ENCODE results near the gene OR7G3.

Gene OR7G3

DNA sequence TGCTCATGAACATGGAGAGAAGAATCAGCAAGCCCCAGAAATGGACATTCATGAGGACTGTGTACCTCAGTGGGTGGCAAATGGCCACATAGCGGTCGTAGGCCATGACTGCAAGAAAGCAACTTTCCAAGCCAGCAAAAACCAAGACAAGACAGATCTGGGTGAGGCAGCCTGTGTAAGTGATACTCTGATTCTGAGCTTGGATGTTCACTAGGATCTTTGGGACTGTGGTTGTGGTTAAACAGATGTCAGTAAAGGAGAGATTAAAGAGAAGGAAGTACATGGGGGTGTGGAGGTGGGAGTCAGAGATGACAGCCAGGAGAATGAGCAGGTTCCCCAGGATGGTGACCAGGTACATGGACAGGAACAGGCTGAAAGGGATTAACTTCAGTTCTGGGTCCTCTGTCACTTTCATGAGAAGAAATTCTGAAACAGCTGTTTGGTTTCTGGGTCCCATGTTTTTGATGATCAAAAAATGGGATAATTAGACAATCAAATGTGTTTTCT, 11.4 kb downstream of the OR7G3 start, which contains the start of gene OR7G1:
TSS of gene OR7G1 (minus strand) at position 457 of the 507 bp plus-strand sequence. CDS start at position 457, 0 bp downstream.
- intact Hi-C loops (cut with DNase I) = no loop called here
- DNase-seq = no peak

DNA sequence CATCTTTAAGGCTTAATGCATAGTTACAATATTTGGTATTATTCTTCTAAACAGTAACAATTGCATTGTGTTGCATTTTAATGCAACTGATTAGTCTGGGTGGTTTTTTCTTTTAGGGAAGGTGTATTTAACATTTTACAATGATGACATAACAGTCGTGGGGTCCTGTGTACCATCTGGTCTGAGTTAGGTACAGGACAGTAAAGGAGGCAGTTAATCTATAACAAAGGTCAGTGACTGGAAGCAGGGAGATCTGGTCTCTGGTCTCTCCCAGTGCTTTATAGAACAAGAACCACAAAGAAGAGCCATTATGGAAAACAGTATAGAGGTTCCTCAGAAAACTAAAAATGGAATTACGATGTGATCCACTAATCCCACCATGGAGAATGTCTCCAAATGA, 16.8 kb downstream of the OR7G3 start:
- no peak for DNase-seq
- intact Hi-C loops (cut with DNase I) = no loop called here

DNA sequence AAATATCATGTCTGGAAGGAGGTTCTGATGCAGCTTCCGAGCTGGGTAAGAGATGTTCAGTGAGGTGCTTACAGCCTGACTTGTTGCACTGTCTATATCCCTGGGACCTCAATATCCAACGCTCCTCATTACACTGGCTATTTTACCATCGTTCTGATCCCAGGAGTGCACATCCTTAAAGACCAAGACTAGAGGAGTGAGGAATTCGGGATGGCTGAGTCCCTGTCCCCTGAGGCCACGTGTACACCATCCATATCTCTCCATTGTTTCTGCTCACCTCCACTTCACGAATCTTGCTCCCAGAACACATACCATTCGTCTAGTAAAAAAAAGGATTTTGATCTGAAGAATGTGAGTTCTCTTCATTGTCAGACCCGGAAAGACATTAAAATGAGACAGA, 19.4 kb downstream of the OR7G3 start, which contains the start of gene OR7G2:
TSS of gene OR7G2 (minus strand) at position 101 of the 400 bp plus-strand sequence. CDS start 4,232 bp downstream, outside the sequence.
- intact Hi-C loops (cut with DNase I) = no loop called here
- DNase-seq = no peak

DNA sequence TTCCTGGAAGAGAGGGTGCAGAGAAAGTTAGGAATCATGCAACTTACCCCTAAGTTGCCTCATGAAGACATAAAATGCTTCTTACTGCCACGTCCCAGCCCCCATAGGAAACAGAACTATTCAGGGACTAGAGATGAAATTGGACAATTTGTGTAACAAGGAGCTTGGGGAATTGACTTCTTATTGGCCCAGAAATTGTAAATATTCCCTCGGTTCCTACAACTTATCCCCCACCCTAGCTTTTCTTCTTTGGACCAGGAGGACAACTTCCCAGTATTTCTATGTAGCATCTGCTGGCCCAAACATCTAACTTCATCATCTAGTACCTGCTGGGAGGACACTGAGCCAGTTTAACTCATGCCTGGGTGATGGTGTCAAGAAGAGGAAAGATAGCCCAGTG, 40.0 kb downstream of the OR7G3 start, which contains the start of gene OR1M1:
TSS of gene OR1M1 (plus strand) at position 301 of the 400 bp plus-strand sequence. CDS start 6,184 bp downstream, outside the sequence.
- intact Hi-C loops (cut with DNase I) = no loop called here

DNA sequence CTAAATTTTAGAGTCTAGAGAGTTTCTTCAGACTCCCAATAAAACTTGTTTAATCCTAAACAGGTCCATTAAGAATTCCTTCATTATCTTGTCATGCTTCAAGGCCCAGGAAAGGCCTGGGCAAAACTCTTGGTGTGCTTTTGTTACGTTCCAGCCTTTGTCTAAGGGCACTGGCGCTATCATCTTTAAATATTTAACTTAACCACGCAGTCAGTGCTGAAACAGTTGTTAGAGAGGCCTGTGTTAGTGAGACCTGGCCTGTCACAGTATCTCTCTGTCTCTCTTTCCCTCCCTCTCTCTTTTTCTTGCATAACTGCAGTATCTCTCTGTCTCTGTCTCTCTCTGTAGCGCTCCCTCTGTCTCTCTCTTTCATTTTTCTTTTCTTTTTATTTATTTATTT, 48.1 kb downstream of the OR7G3 start:
- DNase-seq = peak in 1 of 10 donors; percentile 9
- intact Hi-C loops (cut with DNase I) = no loop called here

More for the DNA sequence above, 40.0 kb downstream of the OR7G3 start, which contains the start of gene OR1M1:
- DNase-seq = no peak

DNA sequence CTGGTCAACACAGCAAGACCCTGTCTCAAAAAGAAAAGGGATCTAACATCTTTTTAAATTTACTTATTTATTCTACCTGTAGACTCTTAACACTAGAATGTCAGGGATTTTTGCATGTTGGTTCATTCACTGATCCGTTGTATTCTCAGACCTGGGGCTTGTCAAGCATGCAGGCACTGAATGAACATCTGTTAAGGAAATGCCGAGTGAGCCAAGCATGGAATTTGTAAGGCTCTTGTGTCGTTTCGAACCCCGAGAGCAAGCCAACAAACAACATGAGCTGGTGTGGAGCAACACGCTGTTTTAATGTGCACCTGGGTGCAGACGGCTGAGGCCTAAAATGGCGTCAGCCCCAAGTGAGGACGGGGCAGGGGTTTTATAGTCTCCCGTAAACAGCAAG, 49.8 kb downstream of the OR7G3 start:
- intact Hi-C loops (cut with DNase I) = loop anchor here (2.0 kb wide), 1 partner anchor 422 kb away; no protein-coding TSS in a partner anchor
- no peak for DNase-seq
